Activated naive CD4-positive, alpha-beta T cell treated with anti-CD3 and anti-CD28 coated beads, Interleukin-2, amount 10 ng/mL, durations not matched to agents 7 days and 5 days (primary cell): ENCODE measurements around the gene DAGLA.

Experiments used
- CTCF ChIA-PET: fragments of 350-600 bp; sonication (Branson Sonifier 250); formaldehyde crosslinking; loops from one replicate; lab custom pipeline; 2021; ENCODE audit warnings: antibody characterized with exemption; lab: Charles Lee
- DNase-seq: peaks from one replicate; pipeline ENCODE4 v3.0.0-alpha.2; 2020
- H3K27ac Mint-ChIP-seq: one replicate; pipeline ENCODE4 v1.8.0; 2021; ENCODE audit warnings: mild to moderate bottlenecking, moderate library complexity, mixed read lengths
- H3K27me3 Mint-ChIP-seq: one replicate; pipeline ENCODE4 v1.8.0; 2021; ENCODE audit warnings: mild to moderate bottlenecking, mixed read lengths
- H3K36me3 Mint-ChIP-seq: one replicate; pipeline ENCODE4 v1.8.0; 2021; ENCODE audit warnings: mixed read lengths
- H3K4me1 Mint-ChIP-seq: one replicate; pipeline ENCODE4 v1.8.0; 2021; ENCODE audit warnings: mixed read lengths
- H3K4me3 Mint-ChIP-seq: one replicate; pipeline ENCODE4 v1.8.0; 2021; ENCODE audit warnings: mild to moderate bottlenecking, moderate library complexity, mixed read lengths
- H3K9me3 Mint-ChIP-seq: one replicate; pipeline ENCODE4 v1.8.0; 2021; ENCODE audit warnings: mixed read lengths

DAGLA gene

DNA sequence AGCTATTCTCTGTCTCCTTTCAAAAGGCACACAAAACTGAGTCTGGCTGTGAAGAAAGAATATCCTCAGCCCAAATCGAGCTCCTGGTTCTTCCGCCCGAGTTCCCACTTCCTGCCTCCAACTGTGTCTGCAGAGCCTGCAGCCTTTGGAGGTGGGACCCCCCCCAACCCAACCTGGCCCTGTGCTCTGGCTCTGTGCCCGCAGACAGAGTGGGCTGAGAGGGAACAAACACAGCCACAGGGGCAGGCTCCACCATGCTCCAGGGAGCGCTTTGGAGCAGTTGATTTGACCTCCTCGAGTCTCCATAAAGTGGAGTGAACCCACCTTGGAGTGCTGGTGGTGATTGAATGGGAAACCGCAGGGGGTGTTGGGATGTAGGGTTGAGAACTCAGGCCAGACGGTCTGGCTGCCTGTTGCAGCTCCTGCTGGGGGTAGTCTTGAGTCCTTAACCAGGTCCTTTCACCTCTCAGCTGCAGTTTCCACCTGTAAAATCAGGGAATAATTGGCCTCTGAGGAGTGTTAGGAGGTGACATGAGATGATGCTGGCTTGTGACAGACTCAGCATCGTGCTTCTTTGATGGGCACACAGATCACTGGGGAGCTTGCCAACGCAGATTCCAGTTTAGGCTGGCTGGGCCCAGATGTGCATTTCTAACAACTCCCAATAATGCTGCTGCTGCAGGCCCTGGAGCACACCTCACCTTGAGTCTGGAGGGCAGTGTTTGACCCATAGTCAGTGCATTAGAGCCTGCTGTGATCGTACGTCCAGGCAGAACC is 11.4 kb downstream of the DAGLA start:
- CTCF ChIA-PET: interaction anchor here (1.2 to 1.3 kb wide), 2 partner anchors 13 to 42 kb away, joined by 3 to 4 read pairs; no protein-coding TSS in a partner anchor

DNA sequence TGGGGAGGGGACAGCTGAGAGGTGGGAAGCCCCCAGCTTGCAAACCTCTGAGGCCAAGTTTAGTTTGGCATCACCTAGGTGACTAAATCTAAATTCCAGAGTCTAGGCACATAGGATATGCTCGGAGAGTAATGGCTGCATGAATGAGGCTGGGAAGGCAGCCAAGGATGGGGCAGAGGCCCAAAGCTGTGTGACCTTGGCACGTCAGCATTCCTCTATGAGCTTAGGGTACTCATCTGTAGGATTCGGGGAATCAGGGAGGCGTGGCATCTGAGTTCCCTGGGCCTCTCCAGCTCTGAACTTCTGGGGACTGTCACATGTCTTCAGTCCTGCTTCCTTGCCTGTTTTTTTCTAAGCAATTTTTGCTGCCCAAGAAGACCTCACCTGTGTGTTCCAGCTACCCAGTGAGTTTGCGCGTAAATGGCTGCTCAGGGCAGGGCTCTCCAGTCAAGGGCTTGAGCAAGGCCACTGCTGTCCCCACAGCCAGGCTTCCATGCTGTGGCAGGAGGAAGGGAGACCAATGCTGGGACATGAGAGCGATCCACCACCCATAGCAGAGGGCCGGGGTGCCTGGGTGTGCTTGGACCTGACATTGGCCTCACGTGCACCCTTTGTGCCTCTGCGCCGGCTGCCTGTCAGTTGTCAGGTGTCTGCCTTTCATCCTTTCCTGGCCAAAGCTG is 13.9 kb downstream of the DAGLA start:
- H3K9me3 Mint-ChIP-seq: no peaks in the 10 kb centered on the region
- no peak for DNase-seq
- CTCF ChIA-PET: no interaction called here
- H3K27ac Mint-ChIP-seq: no peak overlapping the region
- peaks cover 28% of the 10 kb centered on the region for H3K4me1 Mint-ChIP-seq
- H3K4me3 Mint-ChIP-seq: no peak overlapping the region
- peaks cover 56% of the 10 kb centered on the region for H3K27me3 Mint-ChIP-seq
- no peaks in the 10 kb centered on the region for H3K36me3 Mint-ChIP-seq

More for the DNA sequence above, 11.4 kb downstream of the DAGLA start:
- Mint-ChIP-seq H3K4me3 (no peak overlapping the region), H3K4me1 (peaks cover 11% of the 10 kb centered on the region), H3K9me3 (no peaks in the 10 kb centered on the region), H3K27me3 (peaks cover 74% of the 10 kb centered on the region), H3K27ac (no peak overlapping the region), H3K36me3 (no peaks in the 10 kb centered on the region)
- DNase-seq: no peak

DNA sequence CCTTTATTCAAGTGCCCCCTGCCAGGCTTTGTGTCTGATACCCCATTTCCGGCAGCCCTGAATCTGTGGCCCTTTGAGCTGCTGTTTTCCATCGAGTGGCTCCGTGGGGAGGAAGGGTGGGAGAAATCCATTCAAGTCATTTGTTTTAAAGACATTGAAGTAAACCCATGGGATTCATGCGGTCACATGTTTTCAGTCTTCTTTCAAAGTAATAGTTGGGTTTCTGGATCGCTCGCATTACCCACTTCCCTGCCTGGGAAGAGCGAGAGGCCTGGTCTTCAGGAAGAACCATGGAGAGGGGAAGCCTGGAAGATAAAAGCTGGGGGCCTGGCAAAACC is 14.4 kb downstream of the DAGLA start:
- CTCF ChIA-PET: interaction anchor here (1.1 kb wide), 2 partner anchors 11 to 37 kb away, joined by 3 to 4 read pairs; no protein-coding TSS in a partner anchor
- peaks cover 53% of the 10 kb centered on the region for H3K27me3 Mint-ChIP-seq
- no peak overlapping the region for H3K4me3 Mint-ChIP-seq
- H3K27ac Mint-ChIP-seq: no peak overlapping the region
- peaks cover 31% of the 10 kb centered on the region for H3K4me1 Mint-ChIP-seq
- H3K36me3 Mint-ChIP-seq: no peaks in the 10 kb centered on the region
- DNase-seq: no peak
- H3K9me3 Mint-ChIP-seq: no peaks in the 10 kb centered on the region

DNA sequence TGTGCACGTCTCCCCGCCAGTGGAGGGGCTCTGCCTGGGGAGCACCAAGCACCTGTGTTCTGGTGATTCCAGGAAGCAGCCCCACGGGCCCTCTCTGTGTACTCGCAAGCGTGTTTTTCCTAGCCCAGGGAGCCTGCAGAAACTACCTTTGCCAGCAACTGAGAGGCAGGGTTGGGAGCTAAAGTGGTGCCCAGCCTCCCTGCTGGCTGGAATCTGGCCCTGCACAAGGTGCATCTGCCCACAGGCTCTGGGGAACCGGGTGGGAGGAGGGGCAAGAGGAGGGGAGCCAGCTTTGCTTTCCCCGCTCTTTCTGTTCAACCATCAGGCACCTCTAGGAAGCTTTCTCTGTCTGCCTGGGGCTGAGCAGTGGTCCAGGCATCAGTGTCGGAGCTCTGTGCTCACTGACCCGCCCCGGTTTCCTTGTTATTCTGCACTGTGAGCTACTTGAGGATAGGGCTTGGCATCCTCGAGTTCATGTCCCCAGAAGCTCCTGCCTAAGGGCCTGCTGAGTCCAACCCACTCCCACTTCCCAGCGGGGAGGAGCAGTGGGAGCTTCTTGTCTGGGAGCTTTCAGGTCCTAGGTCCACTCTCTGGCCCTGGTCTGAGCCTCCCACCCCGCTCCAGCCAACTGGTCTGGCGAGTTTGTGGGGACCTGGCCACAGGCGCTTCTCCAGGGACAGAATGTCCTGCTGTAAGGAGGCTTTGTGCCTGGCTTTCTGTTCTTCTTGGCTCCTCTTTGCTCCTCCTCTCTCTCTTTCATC is 14.9 kb downstream of the DAGLA start:
- Mint-ChIP-seq H3K27me3 (peaks cover 53% of the 10 kb centered on the region), H3K9me3 (no peaks in the 10 kb centered on the region), H3K4me3 (no peak overlapping the region), H3K36me3 (no peaks in the 10 kb centered on the region), H3K27ac (peak overlapping the region; percentile 46), H3K4me1 (peaks cover 31% of the 10 kb centered on the region)
- DNase-seq: no peak
- CTCF ChIA-PET: interaction anchor here (1.1 kb wide), 2 partner anchors 12 to 37 kb away, joined by 3 to 4 read pairs; no protein-coding TSS in a partner anchor

DNA sequence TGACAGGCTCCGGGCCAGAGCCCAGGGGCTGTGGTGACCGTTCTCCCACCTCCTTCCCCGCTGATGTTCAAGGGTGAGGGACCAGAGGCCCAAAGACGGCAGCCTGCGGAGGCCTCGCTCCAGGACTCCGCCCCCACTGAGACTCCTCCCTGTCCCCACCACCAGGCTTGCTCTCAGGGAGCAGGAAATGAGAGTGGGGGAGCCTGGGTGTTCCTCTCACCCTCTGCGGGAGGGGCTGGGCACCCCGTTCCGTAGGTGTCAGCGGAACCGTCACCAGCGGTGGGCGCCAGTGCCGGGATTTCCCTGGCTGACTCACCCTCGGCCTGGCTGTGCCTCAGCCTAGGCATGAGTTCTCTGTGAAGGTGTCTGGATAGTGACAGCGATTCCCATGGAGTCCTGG is 15.7 kb downstream of the DAGLA start:
- Mint-ChIP-seq H3K4me3 (peak overlapping the region; percentile 21), H3K36me3 (no peaks in the 10 kb centered on the region), H3K27ac (peak overlapping the region; percentile 46), H3K27me3 (peaks cover 50% of the 10 kb centered on the region), H3K4me1 (peaks cover 31% of the 10 kb centered on the region), H3K9me3 (no peaks in the 10 kb centered on the region)
- DNase-seq: peak; percentile 94
- CTCF ChIA-PET: interaction anchor here (3.7 kb wide), 1 partner anchor 37 kb away, joined by 23 read pairs; no protein-coding TSS in a partner anchor

DNA sequence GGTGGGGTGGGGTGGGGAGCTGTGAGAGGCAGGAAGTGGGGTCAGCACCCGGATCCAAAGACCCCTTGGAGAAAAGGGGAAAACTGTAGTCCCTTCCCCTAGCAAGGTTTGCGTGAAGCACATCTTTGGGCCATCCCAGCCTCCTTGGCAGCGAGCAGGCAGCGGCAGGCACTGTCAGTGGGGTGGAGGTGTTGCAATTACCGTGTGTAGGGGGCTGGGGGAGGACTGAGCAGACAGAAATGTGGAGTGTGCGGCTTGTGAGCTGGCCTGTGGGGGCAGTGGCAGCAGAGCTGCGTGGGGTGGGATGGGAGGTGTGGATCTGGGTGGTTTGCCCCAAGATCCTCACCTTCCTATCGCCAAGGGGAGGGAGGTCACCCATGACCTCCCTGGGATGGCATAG is 16.4 kb downstream of the DAGLA start:
- peaks cover 45% of the 10 kb centered on the region for H3K27me3 Mint-ChIP-seq
- DNase-seq: no peak
- H3K9me3 Mint-ChIP-seq: no peaks in the 10 kb centered on the region
- peaks cover 31% of the 10 kb centered on the region for H3K4me1 Mint-ChIP-seq
- no peak overlapping the region for H3K4me3 Mint-ChIP-seq
- H3K36me3 Mint-ChIP-seq: no peaks in the 10 kb centered on the region
- H3K27ac Mint-ChIP-seq: no peak overlapping the region
- CTCF ChIA-PET: interaction anchor here (3.7 kb wide), 1 partner anchor 36 kb away, joined by 23 read pairs; no protein-coding TSS in a partner anchor

DNA sequence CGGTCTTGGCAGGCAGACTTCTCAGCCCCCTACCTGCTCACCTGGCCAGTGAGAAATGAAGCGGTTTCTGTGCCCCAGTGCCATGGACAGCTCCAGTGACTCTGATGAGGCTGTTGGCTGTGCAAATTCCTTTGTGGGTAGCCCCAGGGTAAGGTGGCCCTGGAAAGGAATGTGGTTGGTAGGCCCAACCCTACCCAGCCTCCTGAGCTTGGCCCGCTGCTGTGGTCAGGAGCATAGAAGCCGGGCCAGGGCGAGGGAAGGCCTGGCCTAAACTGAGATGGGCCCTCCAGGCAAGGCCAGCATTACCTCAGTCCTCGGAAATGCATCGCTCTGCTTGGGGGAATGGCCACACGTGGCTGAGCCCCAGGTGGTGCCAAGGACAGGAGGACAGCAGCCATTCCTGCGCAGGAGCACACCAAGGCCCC is 16.9 kb downstream of the DAGLA start:
- Mint-ChIP-seq H3K9me3 (no peaks in the 10 kb centered on the region), H3K36me3 (no peaks in the 10 kb centered on the region), H3K4me1 (peaks cover 31% of the 10 kb centered on the region), H3K27ac (no peak overlapping the region), H3K4me3 (no peak overlapping the region), H3K27me3 (peaks cover 40% of the 10 kb centered on the region)
- CTCF ChIA-PET: interaction anchor here (2.1 to 3.7 kb wide), 2 partner anchors 36 to 39 kb away, joined by 7 to 23 read pairs; no protein-coding TSS in a partner anchor
- no peak for DNase-seq

DNA sequence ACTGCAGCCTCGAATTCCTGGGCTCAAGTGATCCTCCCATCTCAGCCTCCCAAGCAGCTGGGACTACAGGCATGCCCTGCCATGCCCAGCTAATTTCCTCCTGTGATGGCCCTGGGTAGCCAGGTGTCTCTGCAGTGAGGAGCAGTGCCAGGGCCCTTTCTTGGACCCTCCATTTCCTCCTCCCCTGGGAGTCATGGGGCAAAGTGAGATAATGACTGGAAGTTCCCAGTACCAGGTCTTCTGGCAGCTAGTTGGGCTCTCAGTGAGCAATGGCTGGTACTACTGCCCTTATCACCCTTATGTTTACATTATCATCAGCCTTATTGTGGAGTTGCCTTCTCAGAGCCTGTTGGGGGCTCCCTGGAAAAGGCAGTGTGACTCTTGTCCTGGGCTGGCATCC is 17.6 kb downstream of the DAGLA start:
- peaks cover 41% of the 10 kb centered on the region for H3K27me3 Mint-ChIP-seq
- H3K4me3 Mint-ChIP-seq: no peak overlapping the region
- H3K27ac Mint-ChIP-seq: peak overlapping the region; percentile 77
- no peaks in the 10 kb centered on the region for H3K36me3 Mint-ChIP-seq
- CTCF ChIA-PET: interaction anchor here (0.9 to 3.7 kb wide), 7 partner anchors 12 to 59 kb away, joined by 3 to 23 read pairs (median 4); no protein-coding TSS in a partner anchor
- no peaks in the 10 kb centered on the region for H3K9me3 Mint-ChIP-seq
- no peak for DNase-seq
- H3K4me1 Mint-ChIP-seq: peaks cover 35% of the 10 kb centered on the region

DNA sequence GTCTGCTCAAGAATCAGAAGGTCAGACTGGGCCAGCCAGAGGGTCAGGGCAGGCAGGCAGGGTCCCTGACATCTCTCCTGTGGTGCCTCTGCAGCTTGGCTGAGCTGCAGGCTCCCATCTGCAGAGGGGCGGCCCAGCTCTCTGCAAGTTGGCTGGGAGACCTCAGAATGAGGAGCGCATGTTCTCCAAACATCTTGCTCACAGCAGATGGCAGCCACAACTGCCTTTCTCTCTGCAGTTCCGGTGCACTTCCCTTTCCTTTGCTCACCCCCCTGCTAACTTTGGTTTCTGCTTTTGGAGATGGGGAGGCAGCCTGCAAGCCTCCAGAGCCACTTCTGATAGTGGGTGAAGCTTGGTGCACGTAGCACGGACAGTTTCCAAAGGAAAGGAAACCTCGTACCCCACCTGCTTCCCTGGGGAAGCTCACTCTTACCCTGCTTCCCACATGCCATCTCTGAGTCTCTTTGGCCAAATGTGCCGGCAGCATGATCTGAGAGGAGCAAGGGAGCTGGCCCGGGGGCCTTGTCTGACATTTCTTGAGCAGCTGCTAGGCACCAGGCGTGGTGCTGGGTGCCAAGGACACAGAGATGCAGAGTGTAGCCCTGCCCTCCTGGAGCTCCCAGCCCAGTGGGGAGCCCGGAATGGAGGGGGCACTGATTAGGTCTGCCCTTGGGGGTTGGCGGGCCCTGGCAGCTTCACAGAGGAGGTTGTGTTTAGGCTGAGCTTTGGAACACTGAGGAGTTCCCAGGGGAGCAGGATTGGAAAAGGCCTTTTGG is 18.2 kb downstream of the DAGLA start:
- H3K9me3 Mint-ChIP-seq: no peaks in the 10 kb centered on the region
- peak overlapping the region; percentile 77 for H3K27ac Mint-ChIP-seq
- peaks cover 47% of the 10 kb centered on the region for H3K27me3 Mint-ChIP-seq
- no peak overlapping the region for H3K4me3 Mint-ChIP-seq
- CTCF ChIA-PET: interaction anchor here (0.6 to 3.7 kb wide), 10 partner anchors 9 to 251 kb away, joined by 3 to 23 read pairs (median 4); no protein-coding TSS in a partner anchor
- peaks cover 41% of the 10 kb centered on the region for H3K4me1 Mint-ChIP-seq
- DNase-seq: peak; percentile 50
- no peaks in the 10 kb centered on the region for H3K36me3 Mint-ChIP-seq

DNA sequence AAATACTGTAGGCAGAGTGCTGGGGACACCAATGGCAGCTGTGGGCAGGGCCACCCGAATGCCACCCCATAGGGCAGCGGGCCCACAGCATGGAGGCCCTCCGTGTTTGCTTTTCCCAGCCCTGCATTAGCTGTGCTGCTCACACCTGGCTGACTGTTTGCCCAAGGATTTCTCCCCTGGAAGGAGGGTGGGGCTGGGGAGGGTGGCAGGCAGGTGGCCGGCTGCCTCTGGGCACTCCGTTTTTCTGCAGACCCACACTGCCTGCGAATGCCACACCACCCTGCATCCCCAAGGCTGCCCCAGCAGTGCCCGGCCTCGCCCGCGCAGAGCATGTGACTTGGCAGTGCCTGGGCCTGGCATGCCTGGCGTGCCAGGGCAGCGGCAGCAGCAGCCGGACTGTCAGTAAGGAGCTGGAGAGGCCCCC is 19.6 kb downstream of the DAGLA start:
- no peaks in the 10 kb centered on the region for H3K36me3 Mint-ChIP-seq
- H3K9me3 Mint-ChIP-seq: no peaks in the 10 kb centered on the region
- H3K27me3 Mint-ChIP-seq: peaks cover 40% of the 10 kb centered on the region
- H3K4me1 Mint-ChIP-seq: peaks cover 44% of the 10 kb centered on the region
- DNase-seq: no peak
- H3K27ac Mint-ChIP-seq: no peak overlapping the region
- CTCF ChIA-PET: interaction anchor here (0.8 to 3.7 kb wide), 3 partner anchors 19 to 34 kb away, joined by 3 to 23 read pairs (median 7); no protein-coding TSS in a partner anchor
- H3K4me3 Mint-ChIP-seq: no peak overlapping the region

DNA sequence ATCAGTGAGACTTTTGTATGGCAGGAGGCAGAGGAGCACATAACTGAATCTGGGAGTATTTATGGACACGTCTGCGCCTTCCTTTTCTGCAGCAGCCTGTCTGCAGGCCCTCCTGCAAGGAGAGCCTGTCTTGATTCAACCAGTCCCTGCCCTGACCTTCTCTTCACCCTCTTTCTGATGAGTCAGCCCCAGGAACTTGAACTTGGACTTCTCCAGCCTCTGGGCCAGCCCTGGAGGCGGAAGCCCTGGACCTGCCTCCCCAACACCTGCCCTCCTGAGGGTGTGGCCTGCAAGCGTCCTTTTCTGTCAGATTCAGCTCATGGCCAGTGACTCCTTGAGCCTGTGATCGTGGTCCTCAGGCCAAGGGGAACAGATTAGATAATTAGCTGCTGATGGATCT is 20.0 kb downstream of the DAGLA start:
- Mint-ChIP-seq H3K27ac (no peak overlapping the region), H3K4me1 (peaks cover 44% of the 10 kb centered on the region), H3K27me3 (peaks cover 41% of the 10 kb centered on the region), H3K9me3 (no peaks in the 10 kb centered on the region), H3K36me3 (no peaks in the 10 kb centered on the region), H3K4me3 (no peak overlapping the region)
- CTCF ChIA-PET: interaction anchor here (0.8 to 1.4 kb wide), 2 partner anchors 19 to 33 kb away, joined by 3 to 7 read pairs; no protein-coding TSS in a partner anchor
- no peak for DNase-seq

DNA sequence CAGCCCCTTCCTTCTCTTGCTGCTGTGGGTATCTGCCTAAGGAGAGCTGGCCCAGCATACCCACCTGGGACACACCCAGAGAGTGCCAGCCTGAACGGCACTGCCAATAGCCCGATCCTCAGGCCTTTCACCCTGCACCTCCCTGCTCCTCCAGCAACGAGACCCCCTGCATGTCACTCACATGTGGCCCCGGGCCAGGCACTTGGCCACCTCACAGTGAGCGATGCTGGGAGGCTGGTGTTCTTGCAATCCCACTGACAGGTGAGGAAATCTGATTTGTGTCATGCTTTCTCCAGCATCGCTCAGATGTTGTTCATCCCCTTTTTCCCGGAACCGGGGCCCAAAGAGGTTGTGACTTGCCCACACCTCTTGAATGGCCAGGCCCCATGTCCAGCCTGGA is 20.5 kb downstream of the DAGLA start:
- H3K27me3 Mint-ChIP-seq: peaks cover 40% of the 10 kb centered on the region
- peaks cover 40% of the 10 kb centered on the region for H3K4me1 Mint-ChIP-seq
- no peak for DNase-seq
- H3K4me3 Mint-ChIP-seq: no peak overlapping the region
- no peaks in the 10 kb centered on the region for H3K9me3 Mint-ChIP-seq
- H3K36me3 Mint-ChIP-seq: no peaks in the 10 kb centered on the region
- CTCF ChIA-PET: interaction anchor here (0.8 to 1.4 kb wide), 2 partner anchors 20 to 33 kb away, joined by 3 to 7 read pairs; no protein-coding TSS in a partner anchor
- H3K27ac Mint-ChIP-seq: no peak overlapping the region
